C1 segment of cervical spinal cord (tissue), 14 donors: ENCODE data around the gene HOXA3.
A peak's percentile ranks its signal among the peaks of the same experiment; 100 is the strongest.

Source experiments
- DNase-seq, 14 donors: peaks; one replicate each; lab custom pipeline; 2025; lab: John Stamatoyannopoulos, UW

HOXA3 gene

GRCh38 chr7:27115221-27116026 lies 37.0 kb downstream of the HOXA3 start:
- DNase-seq, result no peak

- no peak for DNase-seq
These were observed 37.5 kb downstream of the HOXA3 start for GRCh38 chr7:27114881-27115220.

- DNase-seq, result no peak
These were observed 38.2 kb downstream of the HOXA3 start for GRCh38 chr7:27113991-27114769.

GRCh38 chr7:27112955-27113949 lies 39.1 kb downstream of the HOXA3 start:
- DNase-seq, result no peak

- DNase-seq, result no peak
These were observed 40.0 kb downstream of the HOXA3 start for GRCh38 chr7:27112361-27112760.

- no peak for DNase-seq
These were observed 40.6 kb downstream of the HOXA3 start for GRCh38 chr7:27111751-27112277.

- no peak for DNase-seq
These were observed 41.2 kb downstream of the HOXA3 start for GRCh38 chr7:27111042-27111750.

GRCh38 chr7:27110186-27111031 lies 42.0 kb downstream of the HOXA3 start:
- peak in 6 of 14 donors; percentile 40 to 76 (median 54) for DNase-seq

GRCh38 chr7:27109466-27110185 lies 42.8 kb downstream of the HOXA3 start:
- no peak for DNase-seq

- no peak for DNase-seq
These were observed 43.8 kb downstream of the HOXA3 start for GRCh38 chr7:27108390-27109127.

GRCh38 chr7:27107391-27108381 lies 44.7 kb downstream of the HOXA3 start:
- no peak for DNase-seq

GRCh38 chr7:27106901-27107240 lies 45.5 kb downstream of the HOXA3 start:
- DNase-seq, result no peak

GRCh38 chr7:27106181-27106900 lies 46.0 kb downstream of the HOXA3 start:
- DNase-seq, result no peak

- DNase-seq, result no peak
These were observed 46.9 kb downstream of the HOXA3 start for GRCh38 chr7:27105301-27106031.

- DNase-seq, result no peak
These were observed 47.9 kb downstream of the HOXA3 start for GRCh38 chr7:27104341-27105058.
